Panc1 (cell line): ENCODE results near the gene ANKRD30BL. TPM values are rescaled to one million over a fixed set of nuclear protein-coding genes. Genes with fewer than 3 reads are reported as not detected.
A peak's percentile ranks its signal among the peaks of the same experiment; 100 is the strongest.
"Not testable (repeated sequence)": the region's sequence is repeated elsewhere in the genome, so short reads cannot be mapped to it uniquely, and the experiment has no call there.

Experiments used
- ATAC-seq: fragments of 200-7000 bp; cut with Tn5 transposase; 2 replicates; pipeline ENCODE4 v1.9.1; 2020; ENCODE audit warnings: mild to moderate bottlenecking, moderate library complexity
- BruUV-seq: library from RNA; stranded (reverse); fragments of 400-500 nt; replicated peaks from 2 replicates; lab custom pipeline; 2021; lab: Mats Ljungman, UMichigan
- CTCF ChIA-PET: fragments of 300-600 bp; sonication (Branson Sonifier 250); formaldehyde crosslinking; loops from one replicate; lab custom pipeline; 2022; ENCODE audit warnings: antibody characterized with exemption; lab: Charles Lee
- POLR2A ChIA-PET: fragments of 300-600 bp; sonication (Branson Sonifier 250); formaldehyde crosslinking; loops from one replicate; lab custom pipeline; 2022; ENCODE audit warnings: antibody characterized with exemption; lab: Charles Lee
- DNase-seq: peaks from one replicate; pipeline ENCODE4 v3.0.0-alpha.2; 2010; ENCODE audit warnings: low read depth, low spot score
- H3K27ac ChIP-seq: 2 replicates; pipeline ENCODE4 v1.5.1; 2011; ENCODE audit warnings: mild to moderate bottlenecking, low read length, inconsistent platforms
- H3K27me3 ChIP-seq: fragments of 200-500 bp; sonication (Bioruptor generic); 2 replicates; pipeline ENCODE4 v1.6.0; 2014; ENCODE audit warnings: low read length, inconsistent platforms; ENCODE audit not compliant: control insufficient read depth, insufficient read depth
- H3K36me3 ChIP-seq: fragments of 200-500 bp; sonication (Bioruptor generic); 2 replicates; pipeline ENCODE4 v1.5.1; 2014; ENCODE audit warnings: inconsistent platforms, mild to moderate bottlenecking, low read length, moderate library complexity; ENCODE audit not compliant: control insufficient read depth, insufficient read depth
- H3K4me1 ChIP-seq: 2 replicates; pipeline ENCODE4 v1.5.1; 2011; ENCODE audit warnings: inconsistent platforms, mild to moderate bottlenecking, low read length, moderate library complexity; ENCODE audit not compliant: control insufficient read depth, insufficient read depth
- H3K4me3 ChIP-seq, 2 experiments: 2 replicates each; pipeline ENCODE4 v1.5.1; 2011 to 2012; ENCODE audit warnings: low read depth in 2 of 2, low read length in 2 of 2, mild to moderate bottlenecking in 2 of 2, inconsistent platforms in 1 of 2, moderate library complexity in 1 of 2
- H3K9me3 ChIP-seq: fragments of 200-500 bp; sonication (Bioruptor generic); 2 replicates; pipeline ENCODE4 v1.5.1; 2014; ENCODE audit warnings: low read depth, mild to moderate bottlenecking, inconsistent platforms, low read length, moderate library complexity; ENCODE audit not compliant: control insufficient read depth, insufficient read depth
- in situ Hi-C: cut with HindIII; loops from 2 replicates; pipeline ENCODE4 v1.10.0; 2016; ENCODE audit warnings: low sequenced_read_pairs, low pct_unique_long_range_greater_than_20kb
- intact Hi-C: fragments of 100-400 bp; cut with micrococcal nuclease; formaldehyde crosslinking; loops from one replicate; pipeline ENCODE4 v1.10.0; 2022; ENCODE audit not compliant: unreplicated experiment
- total RNA-seq: library from RNA; stranded (reverse); gene quantifications from one replicate; pipeline ENCODE4 v1.2.1, GENCODE V29; 2021; ENCODE audit not compliant: unreplicated experiment
- TF ChIP-seq, protein P1 (sequence below): fragments of 450-650 bp; IDR thresholded peaks from 2 replicates; pipeline ENCODE4 v1.5.1; 2017; ENCODE audit warnings: mild to moderate bottlenecking

ANKRD30BL gene
- total RNA-seq, 1 experiment from 2014 or later: not detected

DNA sequence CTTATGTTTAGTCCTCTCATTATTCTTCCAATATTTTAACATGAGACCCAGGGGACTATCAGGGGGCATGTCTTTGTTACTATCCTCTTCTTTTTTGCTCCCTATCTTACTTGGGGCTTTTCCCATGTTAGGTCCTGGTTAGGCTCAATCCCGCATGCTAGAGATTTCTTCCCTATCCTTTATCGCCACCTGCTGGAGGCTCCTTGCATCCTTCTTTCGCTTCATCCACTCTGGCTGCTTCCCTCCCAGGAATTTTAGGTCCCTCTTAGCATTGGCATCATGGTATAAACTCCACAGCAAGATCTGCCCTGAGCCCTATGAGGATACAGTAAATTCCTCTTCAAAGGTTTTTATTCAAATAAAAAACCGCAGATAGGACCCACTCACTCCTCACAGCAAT, 15.0 kb downstream of the ANKRD30BL start:
- POLR2A ChIA-PET, H3K27ac ChIP-seq, CTCF ChIA-PET, in situ Hi-C loops, H3K36me3 ChIP-seq, BruUV-seq, H3K4me3 ChIP-seq, H3K9me3 ChIP-seq, H3K27me3 ChIP-seq, H3K4me1 ChIP-seq, ATAC-seq: not testable (repeated sequence)
- TF ChIP-seq, protein P1, sequence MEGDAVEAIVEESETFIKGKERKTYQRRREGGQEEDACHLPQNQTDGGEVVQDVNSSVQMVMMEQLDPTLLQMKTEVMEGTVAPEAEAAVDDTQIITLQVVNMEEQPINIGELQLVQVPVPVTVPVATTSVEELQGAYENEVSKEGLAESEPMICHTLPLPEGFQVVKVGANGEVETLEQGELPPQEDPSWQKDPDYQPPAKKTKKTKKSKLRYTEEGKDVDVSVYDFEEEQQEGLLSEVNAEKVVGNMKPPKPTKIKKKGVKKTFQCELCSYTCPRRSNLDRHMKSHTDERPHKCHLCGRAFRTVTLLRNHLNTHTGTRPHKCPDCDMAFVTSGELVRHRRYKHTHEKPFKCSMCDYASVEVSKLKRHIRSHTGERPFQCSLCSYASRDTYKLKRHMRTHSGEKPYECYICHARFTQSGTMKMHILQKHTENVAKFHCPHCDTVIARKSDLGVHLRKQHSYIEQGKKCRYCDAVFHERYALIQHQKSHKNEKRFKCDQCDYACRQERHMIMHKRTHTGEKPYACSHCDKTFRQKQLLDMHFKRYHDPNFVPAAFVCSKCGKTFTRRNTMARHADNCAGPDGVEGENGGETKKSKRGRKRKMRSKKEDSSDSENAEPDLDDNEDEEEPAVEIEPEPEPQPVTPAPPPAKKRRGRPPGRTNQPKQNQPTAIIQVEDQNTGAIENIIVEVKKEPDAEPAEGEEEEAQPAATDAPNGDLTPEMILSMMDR: peak; percentile 83
- peak; percentile 30 for DNase-seq
- intact Hi-C loops: loop anchor here (10.0 kb wide), 2 partner anchors 292 to 472 kb away; no protein-coding TSS in a partner anchor
